ENCODE measurements around the gene MACIR. TPM values are rescaled to one million over a fixed set of nuclear protein-coding genes. Genes with fewer than 3 reads are reported as not detected.

MACIR gene
- total RNA-seq, 1 donor from 2014 or later, result 8.4 TPM

DNA sequence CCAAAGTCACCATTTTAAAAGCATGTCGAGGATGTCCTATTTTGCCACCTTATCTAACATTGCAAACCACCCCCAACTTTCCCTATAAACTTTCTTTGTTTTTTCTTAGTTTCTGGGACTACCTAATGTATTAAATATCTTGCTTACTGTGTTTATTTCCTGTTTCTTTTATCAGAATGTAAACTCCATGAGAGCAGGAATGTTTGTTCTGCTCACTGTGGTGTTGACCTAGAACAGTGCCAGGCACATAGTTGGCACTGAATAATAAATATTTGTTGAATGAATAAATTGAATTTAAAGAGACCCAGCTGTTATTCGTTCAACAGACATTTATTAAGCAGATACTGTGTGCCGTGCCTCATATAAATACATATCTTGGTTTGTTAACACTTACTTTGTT, 35.2 kb downstream of the MACIR start:
- no peak for DNase-seq (ENCODE audit: low read depth)
- no peak for TF ChIP-seq CTCF (IDR thresholded peaks at IDR 0.05; ENCODE audit: insufficient read depth, low read length, poor library complexity, severe bottlenecking)
- H3K36me3 ChIP-seq (ENCODE audit: control insufficient read depth, insufficient read depth, low read length), result no peaks in the 10 kb centered on the region
- no peak overlapping the region for H3K4me3 ChIP-seq (ENCODE audit: low read depth, low read length)
- H3K27me3 ChIP-seq (ENCODE audit: control insufficient read depth, insufficient read depth, low read length), result no peaks in the 10 kb centered on the region

DNA sequence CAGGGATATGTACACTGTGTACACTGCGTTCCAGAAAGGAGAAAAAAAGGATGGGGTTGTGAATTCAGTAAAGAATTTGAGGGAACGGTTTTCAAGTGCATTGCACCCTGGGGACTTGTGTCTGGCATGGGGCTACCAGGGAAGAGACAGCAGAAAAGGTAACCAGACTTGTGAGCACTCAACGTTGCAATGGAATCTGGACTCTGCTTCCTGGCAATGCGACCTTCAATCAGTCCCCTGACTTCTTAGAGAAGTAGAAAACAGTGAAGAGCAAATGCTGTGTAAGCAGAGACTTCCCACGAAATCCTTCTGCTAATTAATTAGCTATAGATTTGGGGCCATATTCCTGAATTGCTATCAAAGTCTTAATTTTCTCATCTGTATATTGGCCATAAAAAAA, 36.3 kb downstream of the MACIR start:
- no peaks in the 10 kb centered on the region for H3K36me3 ChIP-seq (ENCODE audit: control insufficient read depth, insufficient read depth, low read length)
- no peak overlapping the region for H3K4me3 ChIP-seq (ENCODE audit: low read depth, low read length)
- no peak for DNase-seq (ENCODE audit: low read depth)
- H3K27me3 ChIP-seq (ENCODE audit: control insufficient read depth, insufficient read depth, low read length), result no peaks in the 10 kb centered on the region
- TF ChIP-seq CTCF (IDR thresholded peaks at IDR 0.05; ENCODE audit: insufficient read depth, low read length, poor library complexity, severe bottlenecking), result no peak

- DNase-seq (ENCODE audit: low read depth), result no peak
- H3K27me3 ChIP-seq (ENCODE audit: control insufficient read depth, insufficient read depth, low read length), result no peaks in the 10 kb centered on the region
- H3K36me3 ChIP-seq (ENCODE audit: control insufficient read depth, insufficient read depth, low read length), result no peaks in the 10 kb centered on the region
- no peak overlapping the region for H3K4me3 ChIP-seq (ENCODE audit: low read depth, low read length)
- no peak for TF ChIP-seq CTCF (IDR thresholded peaks at IDR 0.05; ENCODE audit: insufficient read depth, low read length, poor library complexity, severe bottlenecking)
These were observed 36.9 kb downstream of the MACIR start for GRCh38 chr5:103295424-103295823.

GRCh38 chr5:103295871-103296270, 37.3 kb downstream of the MACIR start:
- TF ChIP-seq CTCF (IDR thresholded peaks at IDR 0.05; ENCODE audit: insufficient read depth, low read length, poor library complexity, severe bottlenecking), result no peak
- H3K36me3 ChIP-seq (ENCODE audit: control insufficient read depth, insufficient read depth, low read length), result no peaks in the 10 kb centered on the region
- no peak overlapping the region for H3K4me3 ChIP-seq (ENCODE audit: low read depth, low read length)
- no peaks in the 10 kb centered on the region for H3K27me3 ChIP-seq (ENCODE audit: control insufficient read depth, insufficient read depth, low read length)
- DNase-seq (ENCODE audit: low read depth), result no peak

- H3K4me3 ChIP-seq (ENCODE audit: low read depth, low read length), result no peak overlapping the region
- H3K36me3 ChIP-seq (ENCODE audit: control insufficient read depth, insufficient read depth, low read length), result no peaks in the 10 kb centered on the region
- no peak for TF ChIP-seq CTCF (IDR thresholded peaks at IDR 0.05; ENCODE audit: insufficient read depth, low read length, poor library complexity, severe bottlenecking)
- DNase-seq (ENCODE audit: low read depth), result no peak
- no peaks in the 10 kb centered on the region for H3K27me3 ChIP-seq (ENCODE audit: control insufficient read depth, insufficient read depth, low read length)
These were observed 39.6 kb downstream of the MACIR start for GRCh38 chr5:103298117-103298516.

- no peaks in the 10 kb centered on the region for H3K27me3 ChIP-seq (ENCODE audit: control insufficient read depth, insufficient read depth, low read length)
- no peak for DNase-seq (ENCODE audit: low read depth)
- no peak for TF ChIP-seq CTCF (IDR thresholded peaks at IDR 0.05; ENCODE audit: insufficient read depth, low read length, poor library complexity, severe bottlenecking)
These were observed 40.1 kb downstream of the MACIR start for GRCh38 chr5:103298607-103299188.

More at GRCh38 chr5:103298607-103299188, 40.1 kb downstream of the MACIR start:
- Histone ChIP-seq H3K36me3 (ENCODE audit: control insufficient read depth, insufficient read depth, low read length) (no peaks in the 10 kb centered on the region), H3K4me3 (ENCODE audit: low read depth, low read length) (no peak overlapping the region)

All from kidney epithelial cell (primary cell).